ENCODE results near the gene KNDC1.
"Not testable (repeated sequence)": the region's sequence is repeated elsewhere in the genome, so short reads cannot be mapped to it uniquely, and the experiment has no call there.

The KNDC1 gene

DNA sequence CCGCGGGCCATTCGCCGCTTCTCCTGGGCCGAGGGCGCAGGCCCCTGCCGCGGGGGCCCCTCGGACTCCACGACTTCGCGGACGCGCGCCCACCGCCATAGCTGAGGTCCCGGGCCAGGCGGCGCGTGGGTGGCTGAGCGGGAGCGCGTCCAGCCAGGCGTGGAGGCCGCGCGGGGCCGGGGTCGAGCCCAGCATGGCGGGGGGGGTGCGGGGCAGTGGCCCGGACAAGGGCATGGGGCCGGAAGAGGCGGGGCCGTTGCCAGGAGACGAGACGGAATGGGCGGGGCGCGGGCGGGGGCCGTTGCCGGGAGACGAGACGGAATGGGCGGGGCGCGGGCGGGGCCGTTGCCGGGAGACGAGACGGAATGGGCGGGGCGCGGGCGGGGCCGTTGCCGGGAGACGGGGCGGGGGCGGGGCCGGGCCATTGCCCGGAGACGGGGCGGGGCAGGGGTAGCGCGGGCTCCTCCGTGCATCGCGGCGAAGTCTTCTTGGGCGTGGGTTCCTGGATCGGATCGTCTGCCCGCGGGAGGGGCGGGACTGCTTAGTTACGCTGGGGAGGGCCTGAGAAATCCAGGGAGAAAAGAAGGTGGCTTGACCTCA lies 101.8 kb downstream of the KNDC1 start:
- Histone ChIP-seq H4K5ac (ENCODE audit: low read length) (no peak overlapping the region), H3K4me3 (ENCODE audit: low read length) (peak overlapping the region; percentile 28), H4K8ac (ENCODE audit: low read depth, low read length) (no peak overlapping the region), H2BK15ac (replicated peaks; ENCODE audit: low read depth) (no peak overlapping the region), H3K36me3 (ENCODE audit: control insufficient read depth, insufficient read depth, low read length) (no peaks in the 10 kb centered on the region), H3K27me3 (ENCODE audit: insufficient read depth, low read length, poor library complexity) (no peaks in the 10 kb centered on the region), H2BK5ac (ENCODE audit: low read length) (no peak overlapping the region), H3K18ac (ENCODE audit: low read length) (peak overlapping the region; percentile 93), H3K79me1 (ENCODE audit: low read length) (no peaks in the 10 kb centered on the region), H3K23ac (ENCODE audit: low read length) (no peak overlapping the region), H3K4ac (ENCODE audit: low read depth, low read length) (peak overlapping the region; percentile 66), H3K4me2 (ENCODE audit: low read length) (peak overlapping the region; percentile 40), H3K56ac (ENCODE audit: low read length) (peak overlapping the region; percentile 84), H3K9ac (ENCODE audit: low read length) (peak overlapping the region; percentile 71), H3K79me2 (ENCODE audit: control insufficient read depth, insufficient read depth, low read length) (no peaks in the 10 kb centered on the region), H3K27ac (ENCODE audit: low read depth, low read length) (no peak overlapping the region), H3K4me1 (ENCODE audit: control insufficient read depth, low read depth, low read length) (no peaks in the 10 kb centered on the region), H2BK120ac (ENCODE audit: low read depth, low read length) (no peak overlapping the region), H2AK5ac (ENCODE audit: low read length) (no peak overlapping the region)
- no CpG with 5 or more reads among the region's 79 CpGs for WGBS (ENCODE audit: extremely low coverage, insufficient coverage, low lambda C conversion rate)
- DNase-seq: peak; percentile 56

DNA sequence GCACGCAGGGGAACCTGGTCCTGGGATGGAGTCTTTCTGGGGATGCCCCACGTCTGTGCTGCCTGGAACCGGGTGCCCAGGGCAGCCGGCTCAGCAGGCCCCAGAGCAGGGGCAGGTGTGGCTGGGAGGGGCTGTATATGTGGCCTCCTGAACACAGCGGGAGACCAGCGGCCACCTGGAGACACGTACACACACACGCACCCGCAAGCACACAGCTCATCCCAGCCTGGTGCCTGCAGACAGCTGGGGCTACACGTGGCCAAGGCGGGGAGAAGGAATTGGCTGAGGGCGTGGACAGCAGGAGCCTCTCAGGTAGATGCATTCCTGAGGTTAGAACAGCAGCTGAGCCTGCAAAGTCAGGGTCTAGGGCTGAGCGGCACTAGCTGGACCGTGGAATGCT lies 102.7 kb downstream of the KNDC1 start:
- H3K27ac ChIP-seq (ENCODE audit: low read depth, low read length): no peak overlapping the region
- no peak for DNase-seq
- WGBS (ENCODE audit: extremely low coverage, insufficient coverage, low lambda C conversion rate): no CpG with 5 or more reads among the region's 14 CpGs

DNA sequence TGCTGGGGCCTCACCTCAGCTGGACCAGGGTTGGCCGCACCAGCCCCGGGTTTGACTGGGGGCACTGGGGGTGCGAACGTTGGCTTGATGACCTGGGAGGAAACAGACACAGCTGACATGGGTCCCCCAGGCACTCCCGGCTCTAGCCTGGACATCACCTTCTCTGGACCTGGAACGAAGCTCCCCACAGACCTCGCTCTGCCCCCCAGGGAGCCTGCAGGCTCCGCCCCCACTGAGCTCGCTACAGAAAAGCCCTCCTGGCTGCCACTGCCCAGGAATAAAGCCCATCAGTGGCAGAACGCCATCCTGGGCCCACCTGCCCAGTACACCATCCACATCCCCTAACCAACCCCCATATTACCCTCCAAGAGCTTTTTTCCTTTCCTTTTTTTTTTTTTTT lies 103.7 kb downstream of the KNDC1 start:
- Histone ChIP-seq H4K5ac (ENCODE audit: low read length) (no peak overlapping the region), H3K23ac (ENCODE audit: low read length) (no peak overlapping the region), H3K4me1 (ENCODE audit: control insufficient read depth, low read depth, low read length) (no peaks in the 10 kb centered on the region), H3K56ac (ENCODE audit: low read length) (no peak overlapping the region), H3K27me3 (ENCODE audit: insufficient read depth, low read length, poor library complexity) (no peaks in the 10 kb centered on the region), H3K18ac (ENCODE audit: low read length) (no peak overlapping the region), H2BK15ac (replicated peaks; ENCODE audit: low read depth) (no peak overlapping the region), H3K4me3 (ENCODE audit: low read length) (no peak overlapping the region), H2AK5ac (ENCODE audit: low read length) (no peak overlapping the region), H3K4me2 (ENCODE audit: low read length) (no peak overlapping the region), H3K36me3 (ENCODE audit: control insufficient read depth, insufficient read depth, low read length) (no peaks in the 10 kb centered on the region), H3K27ac (ENCODE audit: low read depth, low read length) (no peak overlapping the region), H2BK120ac (ENCODE audit: low read depth, low read length) (no peak overlapping the region), H3K9ac (ENCODE audit: low read length) (no peak overlapping the region), H3K79me2 (ENCODE audit: control insufficient read depth, insufficient read depth, low read length) (no peaks in the 10 kb centered on the region), H3K79me1 (ENCODE audit: low read length) (no peaks in the 10 kb centered on the region), H4K8ac (ENCODE audit: low read depth, low read length) (no peak overlapping the region), H2BK5ac (ENCODE audit: low read length) (no peak overlapping the region), H3K4ac (ENCODE audit: low read depth, low read length) (no peak overlapping the region)
- no CpG with 5 or more reads among the region's 10 CpGs for WGBS (ENCODE audit: extremely low coverage, insufficient coverage, low lambda C conversion rate)
- DNase-seq: no peak

More for the DNA sequence above, 102.7 kb downstream of the KNDC1 start:
- no peaks in the 10 kb centered on the region for H3K4me1 ChIP-seq (ENCODE audit: control insufficient read depth, low read depth, low read length)
- H3K4me3 ChIP-seq (ENCODE audit: low read length): no peak overlapping the region
- no peak overlapping the region for H2BK15ac ChIP-seq (replicated peaks; ENCODE audit: low read depth)
- no peaks in the 10 kb centered on the region for H3K36me3 ChIP-seq (ENCODE audit: control insufficient read depth, insufficient read depth, low read length)
- no peak overlapping the region for H2BK5ac ChIP-seq (ENCODE audit: low read length)
- no peak overlapping the region for H4K5ac ChIP-seq (ENCODE audit: low read length)
- H3K4me2 ChIP-seq (ENCODE audit: low read length): no peak overlapping the region
- H4K8ac ChIP-seq (ENCODE audit: low read depth, low read length): no peak overlapping the region
- H3K27me3 ChIP-seq (ENCODE audit: insufficient read depth, low read length, poor library complexity): no peaks in the 10 kb centered on the region
- no peak overlapping the region for H3K4ac ChIP-seq (ENCODE audit: low read depth, low read length)
- no peaks in the 10 kb centered on the region for H3K79me1 ChIP-seq (ENCODE audit: low read length)
- no peak overlapping the region for H3K18ac ChIP-seq (ENCODE audit: low read length)
- H2BK120ac ChIP-seq (ENCODE audit: low read depth, low read length): no peak overlapping the region
- H3K56ac ChIP-seq (ENCODE audit: low read length): no peak overlapping the region
- H3K79me2 ChIP-seq (ENCODE audit: control insufficient read depth, insufficient read depth, low read length): no peaks in the 10 kb centered on the region
- H3K23ac ChIP-seq (ENCODE audit: low read length): no peak overlapping the region
- no peak overlapping the region for H3K9ac ChIP-seq (ENCODE audit: low read length)
- H2AK5ac ChIP-seq (ENCODE audit: low read length): no peak overlapping the region

DNA sequence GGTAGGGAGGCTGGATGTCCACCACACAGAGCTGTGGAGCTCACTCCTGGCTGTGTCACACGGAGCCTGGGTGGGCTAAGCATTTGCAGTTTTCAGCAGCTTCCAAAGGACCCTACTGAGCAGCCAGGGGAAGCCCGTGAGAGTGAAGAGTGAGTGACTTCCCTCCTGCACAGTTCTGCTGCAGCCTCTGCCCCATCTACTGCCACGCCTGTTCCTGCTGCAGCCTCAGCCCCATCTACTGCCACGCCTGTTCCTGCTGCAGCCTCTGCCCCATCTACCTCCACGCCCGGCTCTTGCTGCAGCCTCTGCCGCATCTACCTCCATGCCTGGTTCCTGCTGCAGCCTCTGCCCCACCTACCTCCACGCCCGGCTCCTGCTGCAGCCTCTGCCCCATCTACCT lies 104.4 kb downstream of the KNDC1 start:
- no peaks in the 10 kb centered on the region for H3K36me3 ChIP-seq (ENCODE audit: control insufficient read depth, insufficient read depth, low read length)
- no CpG with 5 or more reads among the region's 9 CpGs for WGBS (ENCODE audit: extremely low coverage, insufficient coverage, low lambda C conversion rate)
- no peak overlapping the region for H3K9ac ChIP-seq (ENCODE audit: low read length)
- no peak overlapping the region for H4K5ac ChIP-seq (ENCODE audit: low read length)
- H4K8ac ChIP-seq (ENCODE audit: low read depth, low read length): no peak overlapping the region
- H3K4me1 ChIP-seq (ENCODE audit: control insufficient read depth, low read depth, low read length): no peaks in the 10 kb centered on the region
- H3K4ac ChIP-seq (ENCODE audit: low read depth, low read length): no peak overlapping the region
- no peak overlapping the region for H2BK15ac ChIP-seq (replicated peaks; ENCODE audit: low read depth)
- H3K27me3 ChIP-seq (ENCODE audit: insufficient read depth, low read length, poor library complexity): no peaks in the 10 kb centered on the region
- no peak overlapping the region for H2AK5ac ChIP-seq (ENCODE audit: low read length)
- H3K4me3 ChIP-seq (ENCODE audit: low read length): no peak overlapping the region
- no peaks in the 10 kb centered on the region for H3K79me2 ChIP-seq (ENCODE audit: control insufficient read depth, insufficient read depth, low read length)
- H3K27ac ChIP-seq (ENCODE audit: low read depth, low read length): no peak overlapping the region
- no peak overlapping the region for H2BK5ac ChIP-seq (ENCODE audit: low read length)
- H3K23ac ChIP-seq (ENCODE audit: low read length): no peak overlapping the region
- no peak overlapping the region for H3K56ac ChIP-seq (ENCODE audit: low read length)
- no peak for DNase-seq
- no peak overlapping the region for H2BK120ac ChIP-seq (ENCODE audit: low read depth, low read length)
- no peak overlapping the region for H3K4me2 ChIP-seq (ENCODE audit: low read length)
- no peak overlapping the region for H3K18ac ChIP-seq (ENCODE audit: low read length)
- no peaks in the 10 kb centered on the region for H3K79me1 ChIP-seq (ENCODE audit: low read length)

DNA sequence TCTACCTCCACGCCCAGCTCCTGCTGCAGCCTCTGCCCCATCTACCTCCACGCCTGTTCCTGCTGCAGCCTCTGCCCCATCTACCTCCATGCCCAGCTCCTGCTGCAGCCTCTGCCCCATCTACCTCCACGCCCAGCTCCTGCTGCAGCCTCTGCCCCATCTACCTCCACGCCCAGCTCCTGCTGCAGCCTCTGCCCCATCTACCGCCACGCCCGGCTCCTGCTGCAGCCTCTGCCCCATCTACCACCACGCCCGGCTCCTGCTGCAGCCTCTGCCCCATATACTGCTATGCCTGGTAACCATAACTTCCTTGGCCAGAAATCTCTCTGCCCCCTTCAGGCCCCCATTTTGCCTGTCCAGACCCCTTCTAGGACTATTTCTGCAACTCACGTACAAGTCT lies 105.0 kb downstream of the KNDC1 start:
- H4K5ac ChIP-seq (ENCODE audit: low read length); H3K23ac ChIP-seq (ENCODE audit: low read length); H4K8ac ChIP-seq (ENCODE audit: low read depth, low read length); H3K4me2 ChIP-seq (ENCODE audit: low read length); H3K79me2 ChIP-seq (ENCODE audit: control insufficient read depth, insufficient read depth, low read length); H3K27ac ChIP-seq (ENCODE audit: low read depth, low read length); H2BK120ac ChIP-seq (ENCODE audit: low read depth, low read length); H3K27me3 ChIP-seq (ENCODE audit: insufficient read depth, low read length, poor library complexity); H3K56ac ChIP-seq (ENCODE audit: low read length); H2BK5ac ChIP-seq (ENCODE audit: low read length); H3K4me1 ChIP-seq (ENCODE audit: control insufficient read depth, low read depth, low read length); H3K9ac ChIP-seq (ENCODE audit: low read length); H3K36me3 ChIP-seq (ENCODE audit: control insufficient read depth, insufficient read depth, low read length); H3K4ac ChIP-seq (ENCODE audit: low read depth, low read length); DNase-seq; H3K4me3 ChIP-seq (ENCODE audit: low read length); H2BK15ac ChIP-seq (replicated peaks; ENCODE audit: low read depth); H2AK5ac ChIP-seq (ENCODE audit: low read length); H3K79me1 ChIP-seq (ENCODE audit: low read length); H3K18ac ChIP-seq (ENCODE audit: low read length): not testable (repeated sequence)
- no CpG with 5 or more reads among the region's 10 CpGs for WGBS (ENCODE audit: extremely low coverage, insufficient coverage, low lambda C conversion rate)
